Neural cell (in vitro differentiated cells): ENCODE measurements around the gene URB2. TPM values are rescaled to one million over a fixed set of nuclear protein-coding genes. Genes with fewer than 3 reads are reported as not detected.

Source experiments
- H2AFZ ChIP-seq: fragments of 200-600, 300-800 bp; sonication (generic), shearing (Covaris generic); 2 replicates; pipeline ENCODE4 v1.6.0; 2014; ENCODE audit warnings: low read depth, mild to moderate bottlenecking, antibody characterized with exemption, low read length, moderate library complexity
- H3F3A ChIP-seq: fragments of 200-600 bp; shearing (Covaris generic); 2 replicates; pipeline ENCODE4 v1.6.1; 2016; ENCODE audit warnings: mild to moderate bottlenecking, moderate library complexity, mixed read lengths, antibody characterized with exemption, low read length; ENCODE audit not compliant: insufficient read depth, poor library complexity, severe bottlenecking
- H3K27ac ChIP-seq: fragments of 200-600, 300-800 bp; sonication (generic), shearing (Covaris generic); 2 replicates; pipeline ENCODE4 v1.5.1; 2014; ENCODE audit warnings: mild to moderate bottlenecking, low read length, moderate library complexity
- H3K27me3 ChIP-seq: fragments of 300-800, 200-600 bp; sonication (generic), shearing (Covaris generic); 2 replicates; pipeline ENCODE4 v1.6.0; 2014; ENCODE audit warnings: mild to moderate bottlenecking, low read depth, low read length, moderate library complexity; ENCODE audit not compliant: insufficient read depth
- H3K36me3 ChIP-seq: fragments of 300-800, 200-600 bp; sonication (generic), shearing (Covaris generic); 2 replicates; pipeline ENCODE4 v1.5.1; 2014; ENCODE audit warnings: mild to moderate bottlenecking, antibody characterized with exemption, low read length, moderate library complexity; ENCODE audit not compliant: insufficient read depth
- H3K4me2 ChIP-seq: fragments of 300-800, 200-600 bp; sonication (generic), shearing (Covaris generic); 2 replicates; pipeline ENCODE4 v1.6.0; 2014; ENCODE audit warnings: mild to moderate bottlenecking, low read length
- H3K4me3 ChIP-seq: fragments of 300-800, 200-600 bp; sonication (generic), shearing (Covaris generic); 2 replicates; pipeline ENCODE4 v1.5.1; 2014; ENCODE audit warnings: mild to moderate bottlenecking, low read length, moderate library complexity
- H3K79me2 ChIP-seq: fragments of 200-600 bp; shearing (Covaris generic); replicated peaks from 2 replicates; pipeline ENCODE4 v1.6.0; 2014; ENCODE audit warnings: mild to moderate bottlenecking, low read length, moderate library complexity; ENCODE audit not compliant: insufficient read depth
- H3K9ac ChIP-seq: fragments of 300-800, 200-600 bp; sonication (generic), shearing (Covaris generic); 2 replicates; pipeline ENCODE4 v1.6.1; 2016; ENCODE audit warnings: mild to moderate bottlenecking, low read length, mixed read lengths
- H3K9me2 ChIP-seq: fragments of 200-600 bp; shearing (Covaris generic); 2 replicates; pipeline ENCODE4 v1.6.1; 2016; ENCODE audit warnings: mild to moderate bottlenecking, low read length, mixed read lengths; ENCODE audit not compliant: insufficient read depth
- H3K9me3 ChIP-seq: fragments of 200-600, 300-800 bp; sonication (generic), shearing (Covaris generic); 2 replicates; pipeline ENCODE4 v1.6.1; 2016; ENCODE audit warnings: mild to moderate bottlenecking, mixed run types, low read length, moderate library complexity, mixed read lengths
- H4K20me1 ChIP-seq: fragments of 200-600 bp; shearing (Covaris generic); 2 replicates; pipeline ENCODE4 v1.6.1; 2016; ENCODE audit warnings: mild to moderate bottlenecking, mixed run types; ENCODE audit not compliant: insufficient read depth
- EP300 ChIP-seq: fragments of 450-650 bp; conservative IDR thresholded peaks from 2 replicates; pipeline ENCODE4 v1.6.1; 2014; ENCODE audit warnings: antibody characterized with exemption, mild to moderate bottlenecking, moderate library complexity; ENCODE audit not compliant: poor library complexity, severe bottlenecking
- EZH2 ChIP-seq: fragments of 200-600, 300-800 bp; shearing (Covaris generic), sonication (generic); IDR thresholded peaks from 2 replicates; pipeline ENCODE4 v1.6.1; 2014; ENCODE audit warnings: antibody characterized with exemption, low read length, borderline replicate concordance, mild to moderate bottlenecking; ENCODE audit not compliant: insufficient read depth, poor library complexity, severe bottlenecking
- MXI1 ChIP-seq: fragments of 450-650 bp; conservative IDR thresholded peaks from 2 replicates; pipeline ENCODE4 v1.6.1; 2014; ENCODE audit warnings: antibody characterized with exemption, mild to moderate bottlenecking; ENCODE audit not compliant: poor library complexity, severe bottlenecking
- POLR2AphosphoS5 ChIP-seq: IDR thresholded peaks from 2 replicates; pipeline ENCODE4 v1.6.1; 2012
- RAD21 ChIP-seq: fragments of 450-650 bp; conservative IDR thresholded peaks from 2 replicates; pipeline ENCODE4 v1.6.1; 2014; ENCODE audit warnings: antibody characterized with exemption, mild to moderate bottlenecking, moderate library complexity
- SMC3 ChIP-seq: fragments of 450-650 bp; conservative IDR thresholded peaks from 2 replicates; pipeline ENCODE4 v1.6.1; 2014; ENCODE audit warnings: antibody characterized with exemption, mild to moderate bottlenecking, moderate library complexity; ENCODE audit not compliant: poor library complexity
- TAF1 ChIP-seq: IDR thresholded peaks from 2 replicates; pipeline ENCODE4 v1.6.1; 2012; ENCODE audit warnings: low read depth
- polyA plus RNA-seq: library from polyadenylated mRNA; depleted of rRNA; stranded (reverse); fragments of >200 nt; gene quantifications from 2 replicates; pipeline ENCODE4 v1.2.3, GENCODE V29; 2014
- TF ChIP-seq, protein P1 (sequence below): fragments of 450-650 bp; IDR thresholded peaks from 2 replicates; pipeline ENCODE4 v1.5.1; 2014; ENCODE audit warnings: antibody characterized with exemption, mild to moderate bottlenecking, moderate library complexity; ENCODE audit not compliant: poor library complexity, severe bottlenecking
- TF ChIP-seq, protein P2 (sequence below): IDR thresholded peaks from 2 replicates; pipeline ENCODE4 v1.6.1; 2012; ENCODE audit warnings: borderline replicate concordance

URB2 gene
- polyA plus RNA-seq, 1 donor from 2014 or later = 5.7 TPM

DNA sequence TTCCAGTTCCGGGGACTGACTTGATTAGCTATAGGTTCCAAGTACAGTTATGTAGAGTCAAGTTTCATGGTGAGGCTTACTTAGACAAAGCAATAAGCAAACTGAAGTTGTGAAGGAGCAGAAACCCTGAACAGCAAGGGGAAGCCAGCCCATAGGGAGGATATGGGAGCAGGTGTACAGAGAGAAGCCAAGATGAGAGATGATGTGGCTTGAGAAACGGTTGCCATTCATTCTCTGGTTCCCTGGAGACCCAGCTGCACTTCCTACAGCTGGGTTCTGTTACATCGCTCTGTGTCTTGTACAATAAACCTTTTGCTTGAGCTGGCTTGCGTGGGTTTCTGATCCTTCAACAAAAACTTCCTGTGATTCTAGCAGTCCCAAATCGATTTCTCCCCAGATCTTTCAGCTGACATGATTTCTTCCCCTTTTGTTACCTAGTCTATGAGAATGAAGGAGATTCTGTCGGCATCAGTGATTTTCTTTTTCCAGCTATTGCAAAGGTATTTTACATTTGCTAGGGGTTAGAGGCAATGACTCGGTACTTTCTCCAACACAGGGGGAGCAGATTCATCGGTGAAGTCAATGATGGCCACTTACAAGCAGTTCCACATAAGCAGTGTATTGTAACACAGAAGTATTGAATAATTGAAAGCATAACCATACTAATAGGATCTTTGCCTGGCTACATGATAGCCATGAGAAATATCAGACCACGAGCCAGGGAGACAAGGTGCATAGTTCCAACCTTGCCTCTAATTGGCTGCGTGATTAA lies 67.3 kb downstream of the URB2 start:
- H3K9ac ChIP-seq = no peak overlapping the region
- no peaks in the 10 kb centered on the region for H3K9me3 ChIP-seq
- H3K79me2 ChIP-seq = no peaks in the 10 kb centered on the region
- no peak overlapping the region for H3K4me3 ChIP-seq
- no peaks in the 10 kb centered on the region for H3K27me3 ChIP-seq
- no peak overlapping the region for H3K4me2 ChIP-seq
- no peaks in the 10 kb centered on the region for H3K36me3 ChIP-seq
- no peak overlapping the region for H3K27ac ChIP-seq
- H3F3A ChIP-seq = no peaks in the 10 kb centered on the region
- H3K9me2 ChIP-seq = no peaks in the 10 kb centered on the region
- TF ChIP-seq TAF1 = no peak
- TF ChIP-seq EP300 = no peak
- no peak for TF ChIP-seq EZH2
- TF ChIP-seq MXI1 = no peak
- no peak for TF ChIP-seq RAD21
- TF ChIP-seq POLR2AphosphoS5 = no peak
- TF ChIP-seq, protein P1, sequence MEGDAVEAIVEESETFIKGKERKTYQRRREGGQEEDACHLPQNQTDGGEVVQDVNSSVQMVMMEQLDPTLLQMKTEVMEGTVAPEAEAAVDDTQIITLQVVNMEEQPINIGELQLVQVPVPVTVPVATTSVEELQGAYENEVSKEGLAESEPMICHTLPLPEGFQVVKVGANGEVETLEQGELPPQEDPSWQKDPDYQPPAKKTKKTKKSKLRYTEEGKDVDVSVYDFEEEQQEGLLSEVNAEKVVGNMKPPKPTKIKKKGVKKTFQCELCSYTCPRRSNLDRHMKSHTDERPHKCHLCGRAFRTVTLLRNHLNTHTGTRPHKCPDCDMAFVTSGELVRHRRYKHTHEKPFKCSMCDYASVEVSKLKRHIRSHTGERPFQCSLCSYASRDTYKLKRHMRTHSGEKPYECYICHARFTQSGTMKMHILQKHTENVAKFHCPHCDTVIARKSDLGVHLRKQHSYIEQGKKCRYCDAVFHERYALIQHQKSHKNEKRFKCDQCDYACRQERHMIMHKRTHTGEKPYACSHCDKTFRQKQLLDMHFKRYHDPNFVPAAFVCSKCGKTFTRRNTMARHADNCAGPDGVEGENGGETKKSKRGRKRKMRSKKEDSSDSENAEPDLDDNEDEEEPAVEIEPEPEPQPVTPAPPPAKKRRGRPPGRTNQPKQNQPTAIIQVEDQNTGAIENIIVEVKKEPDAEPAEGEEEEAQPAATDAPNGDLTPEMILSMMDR = no peak
- no peak for TF ChIP-seq SMC3
- TF ChIP-seq, protein P2, sequence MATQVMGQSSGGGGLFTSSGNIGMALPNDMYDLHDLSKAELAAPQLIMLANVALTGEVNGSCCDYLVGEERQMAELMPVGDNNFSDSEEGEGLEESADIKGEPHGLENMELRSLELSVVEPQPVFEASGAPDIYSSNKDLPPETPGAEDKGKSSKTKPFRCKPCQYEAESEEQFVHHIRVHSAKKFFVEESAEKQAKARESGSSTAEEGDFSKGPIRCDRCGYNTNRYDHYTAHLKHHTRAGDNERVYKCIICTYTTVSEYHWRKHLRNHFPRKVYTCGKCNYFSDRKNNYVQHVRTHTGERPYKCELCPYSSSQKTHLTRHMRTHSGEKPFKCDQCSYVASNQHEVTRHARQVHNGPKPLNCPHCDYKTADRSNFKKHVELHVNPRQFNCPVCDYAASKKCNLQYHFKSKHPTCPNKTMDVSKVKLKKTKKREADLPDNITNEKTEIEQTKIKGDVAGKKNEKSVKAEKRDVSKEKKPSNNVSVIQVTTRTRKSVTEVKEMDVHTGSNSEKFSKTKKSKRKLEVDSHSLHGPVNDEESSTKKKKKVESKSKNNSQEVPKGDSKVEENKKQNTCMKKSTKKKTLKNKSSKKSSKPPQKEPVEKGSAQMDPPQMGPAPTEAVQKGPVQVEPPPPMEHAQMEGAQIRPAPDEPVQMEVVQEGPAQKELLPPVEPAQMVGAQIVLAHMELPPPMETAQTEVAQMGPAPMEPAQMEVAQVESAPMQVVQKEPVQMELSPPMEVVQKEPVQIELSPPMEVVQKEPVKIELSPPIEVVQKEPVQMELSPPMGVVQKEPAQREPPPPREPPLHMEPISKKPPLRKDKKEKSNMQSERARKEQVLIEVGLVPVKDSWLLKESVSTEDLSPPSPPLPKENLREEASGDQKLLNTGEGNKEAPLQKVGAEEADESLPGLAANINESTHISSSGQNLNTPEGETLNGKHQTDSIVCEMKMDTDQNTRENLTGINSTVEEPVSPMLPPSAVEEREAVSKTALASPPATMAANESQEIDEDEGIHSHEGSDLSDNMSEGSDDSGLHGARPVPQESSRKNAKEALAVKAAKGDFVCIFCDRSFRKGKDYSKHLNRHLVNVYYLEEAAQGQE = no peak
- no peaks in the 10 kb centered on the region for H4K20me1 ChIP-seq
- H2AFZ ChIP-seq = no peak overlapping the region

DNA sequence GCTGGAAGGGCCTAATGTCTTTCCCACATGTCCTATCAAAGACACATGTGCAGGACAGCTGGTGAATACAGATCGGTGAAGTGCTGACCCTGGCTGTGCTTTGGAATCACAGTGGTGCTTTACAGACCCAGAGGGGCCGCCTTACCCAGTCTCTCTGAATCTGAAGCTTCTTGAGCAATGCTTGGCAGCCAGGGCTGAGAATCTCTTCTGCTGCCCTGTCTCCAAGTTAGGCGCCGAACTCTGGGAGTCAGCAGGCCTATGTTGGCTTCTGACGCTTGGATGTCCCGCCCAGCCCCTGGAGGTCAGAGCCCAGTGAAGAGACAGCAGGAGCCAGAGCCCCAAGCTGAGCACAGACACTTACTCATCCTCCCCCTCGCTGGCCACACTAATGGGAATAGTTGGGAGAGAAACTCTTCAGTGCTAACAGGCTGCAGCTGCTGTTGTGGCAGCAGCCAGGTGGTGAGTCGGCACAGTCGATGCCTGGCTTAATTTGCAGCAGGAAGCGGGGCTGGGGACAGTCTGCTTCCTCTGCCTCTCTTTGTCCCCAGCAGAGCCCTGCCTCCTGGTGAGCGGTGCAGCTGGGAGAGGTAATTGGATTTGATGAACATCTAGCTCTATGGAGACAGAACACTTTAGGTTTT lies 68.1 kb downstream of the URB2 start:
- H3K9me3 ChIP-seq = no peaks in the 10 kb centered on the region
- H3K27ac ChIP-seq = no peak overlapping the region
- no peak overlapping the region for H3K4me3 ChIP-seq
- H3F3A ChIP-seq = no peaks in the 10 kb centered on the region
- no peak overlapping the region for H2AFZ ChIP-seq
- H4K20me1 ChIP-seq = no peaks in the 10 kb centered on the region
- H3K9me2 ChIP-seq = no peaks in the 10 kb centered on the region
- H3K79me2 ChIP-seq = no peaks in the 10 kb centered on the region
- no peak overlapping the region for H3K9ac ChIP-seq
- H3K36me3 ChIP-seq = no peaks in the 10 kb centered on the region
- TF ChIP-seq POLR2AphosphoS5 = no peak
- no peak for TF ChIP-seq EZH2
- no peak for TF ChIP-seq RAD21
- no peak for TF ChIP-seq TAF1
- no peak for TF ChIP-seq MXI1
- TF ChIP-seq, protein P2 = no peak
- TF ChIP-seq EP300 = no peak
- no peak for TF ChIP-seq SMC3
- TF ChIP-seq, protein P1 = no peak
- no peaks in the 10 kb centered on the region for H3K27me3 ChIP-seq
- H3K4me2 ChIP-seq = no peak overlapping the region
